Small intestine (tissue), 7 donors: ENCODE results near the gene EEA1. TPM values are rescaled to one million over a fixed set of nuclear protein-coding genes. Genes with fewer than 3 reads are reported as not detected.
A peak's percentile ranks its signal among the peaks of the same experiment; 100 is the strongest.

Source experiments
- DNase-seq, 2 donors: peaks; one replicate each; pipeline versions ENCODE4 v3.0.0 to v3.0.0-alpha.2; 2013
- FAIRE-seq: peaks from 2 replicates; lab custom pipeline; 2012; peaks lifted over from hg19 to GRCh38; lab: Jason Lieb, UNC
- H3K27ac ChIP-seq, 3 donors: one replicate each; pipeline ENCODE4 v1.5.1; 2013; ENCODE audit warnings: low read length in 2 of 3, mild to moderate bottlenecking in 2 of 3, control low read depth in 1 of 3, inconsistent platforms in 1 of 3, low read depth in 1 of 3, moderate library complexity in 1 of 3
- H3K27me3 ChIP-seq, 3 donors: one replicate each; pipeline ENCODE4 v1.6.1; 2013; ENCODE audit warnings: low read length in 3 of 3, inconsistent platforms in 1 of 3; ENCODE audit not compliant: control insufficient read depth in 3 of 3, insufficient read depth in 3 of 3
- H3K36me3 ChIP-seq, 3 donors: one replicate each; pipeline ENCODE4 v1.6.1; 2013; ENCODE audit warnings: low read length in 3 of 3, inconsistent platforms in 1 of 3, low read depth in 1 of 3, mild to moderate bottlenecking in 1 of 3, moderate library complexity in 1 of 3; ENCODE audit not compliant: control insufficient read depth in 3 of 3, insufficient read depth in 2 of 3
- H3K4me1 ChIP-seq, 3 donors: one replicate each; pipeline ENCODE4 v1.6.1; 2013; ENCODE audit warnings: low read length in 2 of 3, inconsistent platforms in 1 of 3, low read depth in 1 of 3, mild to moderate bottlenecking in 1 of 3, moderate library complexity in 1 of 3; ENCODE audit not compliant: control insufficient read depth in 3 of 3, insufficient read depth in 2 of 3
- H3K4me3 ChIP-seq, 3 donors: one replicate each; pipeline ENCODE4 v1.5.1; 2013; ENCODE audit warnings: low read length in 3 of 3, control low read depth in 1 of 3, inconsistent platforms in 1 of 3, low read depth in 1 of 3, mild to moderate bottlenecking in 1 of 3, moderate library complexity in 1 of 3
- H3K9me3 ChIP-seq, 2 donors: one replicate each; pipeline ENCODE4 v1.6.1; 2013; ENCODE audit warnings: low read depth in 1 of 2, low read length in 1 of 2; ENCODE audit not compliant: control insufficient read depth in 2 of 2, insufficient read depth in 1 of 2
- WGBS, 3 donors: extraction: QIAGEN DNeasy Blood & Tissue Kit; methylation state at CpG; one replicate each; pipeline ENCODE4 v1.1.7; 2013; 5-methylcytosine and 5-hydroxymethylcytosine counted together
- polyA plus RNA-seq, 4 donors: library from polyadenylated mRNA; stranded (reverse) in 3 of 4; unstranded in 1 of 4; fragments of 200-250 nt in 3 of 4; fragments of 120-200 nt in 1 of 4; gene quantifications; one replicate each; pipeline versions ENCODE4 v1.2.1 to v1.2.3, GENCODE V29; 2013
- donor health status: healthy with polysubstance abuse.
- donor health status: control.
- donor health status: control.
- donor health status: Bipolar disorder and iron deficiency.
- donor health status: healthy.

The EEA1 gene
- polyA plus RNA-seq, 4 donors, result 3.0 to 15.6 (median 3.7) TPM

- no peaks in the 10 kb centered on the region for H3K27me3 ChIP-seq
- no peak for FAIRE-seq
- 76 to 88% (median 83%) methylated on average over 6 of the region's 6 CpGs for WGBS, 3 donors
- H3K9me3 ChIP-seq, result no peaks in the 10 kb centered on the region
- H3K27ac ChIP-seq, result no peak overlapping the region
- no peaks in the 10 kb centered on the region for H3K36me3 ChIP-seq
- H3K4me1 ChIP-seq, result no peaks in the 10 kb centered on the region
- H3K4me3 ChIP-seq, result no peak overlapping the region
- no peak for DNase-seq
These were observed 195.9 kb downstream of the EEA1 start for GRCh38 chr12:92733181-92733580.

DNA sequence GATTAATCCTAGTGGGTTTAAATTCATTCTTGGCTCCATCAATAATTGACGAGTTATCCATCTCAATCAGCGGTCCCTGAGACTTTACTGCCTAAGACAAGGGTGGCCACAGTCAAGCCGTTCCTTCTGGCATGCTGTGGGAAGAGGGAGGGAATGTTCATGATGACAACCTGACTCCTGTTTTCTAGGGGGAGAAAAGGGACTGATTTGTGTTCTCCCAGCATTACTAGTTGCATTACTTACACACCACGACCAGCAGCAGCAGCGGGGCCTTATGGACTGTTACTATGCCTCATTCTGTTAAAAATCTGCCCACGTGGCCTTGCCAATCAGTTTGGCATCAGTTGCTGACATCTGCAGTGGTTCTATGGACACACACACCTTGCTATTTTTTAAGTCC lies 196.4 kb downstream of the EEA1 start:
- no peaks in the 10 kb centered on the region for H3K27me3 ChIP-seq
- no peak overlapping the region for H3K4me3 ChIP-seq
- no peak overlapping the region for H3K27ac ChIP-seq
- no peaks in the 10 kb centered on the region for H3K36me3 ChIP-seq
- 86 to 92% (median 88%) methylated on average over 6 of the region's 6 CpGs for WGBS, 3 donors
- no peaks in the 10 kb centered on the region for H3K9me3 ChIP-seq
- H3K4me1 ChIP-seq, result no peaks in the 10 kb centered on the region
- no peak for FAIRE-seq
- DNase-seq, result no peak

DNA sequence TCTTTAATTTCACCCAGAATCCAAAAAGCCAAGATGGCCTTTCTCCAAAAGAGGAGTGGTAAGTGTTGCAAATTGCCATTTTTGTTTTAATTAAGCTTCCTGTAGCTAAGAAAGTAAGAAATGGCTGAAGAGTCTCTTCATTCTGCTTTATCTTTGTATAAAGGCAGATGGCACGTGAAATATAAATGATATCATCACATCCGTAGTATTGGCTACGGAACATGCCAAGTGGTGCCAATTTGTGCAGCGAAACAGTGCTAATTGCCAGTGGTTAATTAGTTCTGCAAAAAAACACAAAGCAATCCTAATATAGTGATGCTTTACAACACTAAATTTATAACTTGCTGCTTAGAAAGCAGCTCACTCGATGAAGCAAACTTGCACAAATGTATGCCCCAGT lies 196.9 kb downstream of the EEA1 start:
- 80 to 91% (median 83%) methylated on average over 5 of the region's 5 CpGs for WGBS, 3 donors
- DNase-seq (no peak), FAIRE-seq (no peak)
- H3K36me3 ChIP-seq, result no peaks in the 10 kb centered on the region
- no peak overlapping the region for H3K27ac ChIP-seq
- no peaks in the 10 kb centered on the region for H3K27me3 ChIP-seq
- H3K4me1 ChIP-seq, result no peaks in the 10 kb centered on the region
- H3K4me3 ChIP-seq, result no peak overlapping the region
- no peaks in the 10 kb centered on the region for H3K9me3 ChIP-seq

- 79 to 93% (median 89%) methylated on average over 5 of the region's 5 CpGs for WGBS, 3 donors
- H3K4me1 ChIP-seq, result no peaks in the 10 kb centered on the region
- H3K9me3 ChIP-seq, result no peaks in the 10 kb centered on the region
- no peak for FAIRE-seq
- DNase-seq, result no peak
- no peak overlapping the region for H3K4me3 ChIP-seq
- H3K27me3 ChIP-seq, result no peaks in the 10 kb centered on the region
- no peaks in the 10 kb centered on the region for H3K36me3 ChIP-seq
- H3K27ac ChIP-seq, result no peak overlapping the region
These were observed 198.3 kb downstream of the EEA1 start for GRCh38 chr12:92730758-92731157.

DNA sequence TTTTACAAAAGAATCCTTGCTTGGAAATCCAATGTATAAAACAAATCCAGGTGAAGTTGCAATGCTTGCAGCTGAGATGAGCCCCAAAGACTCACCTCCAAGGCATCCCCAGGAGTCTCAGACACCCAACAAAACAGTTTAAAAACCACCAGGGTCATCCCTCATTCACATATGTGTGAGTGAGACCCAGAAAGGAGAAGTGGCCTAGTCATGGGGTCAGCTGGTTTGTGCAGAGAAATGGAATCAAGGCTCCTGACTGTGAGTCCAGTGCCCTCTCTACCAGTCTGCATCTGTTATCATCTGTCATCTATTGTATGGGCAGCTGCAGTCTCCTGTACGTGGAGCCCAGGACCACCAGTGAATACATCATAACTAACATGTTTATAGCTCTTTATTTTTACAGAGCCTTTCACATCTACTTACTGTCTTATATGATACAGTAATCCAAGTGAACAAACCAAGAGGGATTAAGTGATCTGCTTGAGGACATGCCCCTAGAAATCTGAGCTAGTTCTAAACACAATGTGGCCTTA lies 199.3 kb downstream of the EEA1 start:
- no peak for DNase-seq

GRCh38 chr12:92726850-92727249 lies 202.2 kb downstream of the EEA1 start:
- 79 to 88% (median 83%) methylated on average over 4 of the region's 4 CpGs for WGBS, 3 donors
- Histone ChIP-seq H3K9me3 (peaks cover 0 to 2% of the 10 kb centered on the region in 2 donors), H3K4me1 (no peaks in the 10 kb centered on the region), H3K27me3 (no peaks in the 10 kb centered on the region), H3K27ac (no peak overlapping the region), H3K36me3 (no peaks in the 10 kb centered on the region), H3K4me3 (no peak overlapping the region)
- no peak for FAIRE-seq
- no peak for DNase-seq

More for the DNA sequence above, 199.3 kb downstream of the EEA1 start:
- Histone ChIP-seq H3K36me3 (no peaks in the 10 kb centered on the region), H3K27me3 (no peaks in the 10 kb centered on the region), H3K4me1 (no peaks in the 10 kb centered on the region), H3K27ac (no peak overlapping the region), H3K9me3 (no peaks in the 10 kb centered on the region), H3K4me3 (no peak overlapping the region)
- WGBS, 3 donors, result 50 to 62% (median 54%) methylated on average over 1 of the region's 1 CpG
- no peak for FAIRE-seq

DNA sequence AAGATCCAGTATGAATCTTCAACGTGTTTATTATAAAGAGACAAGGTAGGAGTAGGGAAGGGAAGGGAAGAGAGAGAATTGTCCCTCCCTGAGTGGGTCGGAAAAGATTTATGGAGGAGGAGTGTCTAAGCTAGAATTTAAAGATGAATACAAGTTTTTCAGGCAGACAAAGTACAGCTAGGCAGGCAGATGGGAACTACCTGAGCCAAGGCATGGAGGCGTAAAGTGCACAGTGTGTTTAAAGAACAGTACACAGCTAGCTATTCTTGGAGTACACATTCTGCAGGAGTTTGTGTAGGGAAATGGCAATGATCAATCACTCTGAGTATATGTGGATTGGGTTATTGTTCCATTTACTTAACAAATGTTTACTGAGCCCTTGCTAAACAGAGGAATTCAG lies 206.2 kb downstream of the EEA1 start:
- peak overlapping the region in 1 of 3 donors; percentile 11 for H3K4me3 ChIP-seq
- FAIRE-seq, result no peak
- no peaks in the 10 kb centered on the region for H3K27me3 ChIP-seq
- H3K27ac ChIP-seq, result no peak overlapping the region
- no peaks in the 10 kb centered on the region for H3K36me3 ChIP-seq
- 73 to 87% (median 78%) methylated on average over 3 of the region's 3 CpGs for WGBS, 3 donors
- DNase-seq, result no peak
- peaks cover 0 to 2% of the 10 kb centered on the region in 2 donors for H3K9me3 ChIP-seq
- no peaks in the 10 kb centered on the region for H3K4me1 ChIP-seq

DNA sequence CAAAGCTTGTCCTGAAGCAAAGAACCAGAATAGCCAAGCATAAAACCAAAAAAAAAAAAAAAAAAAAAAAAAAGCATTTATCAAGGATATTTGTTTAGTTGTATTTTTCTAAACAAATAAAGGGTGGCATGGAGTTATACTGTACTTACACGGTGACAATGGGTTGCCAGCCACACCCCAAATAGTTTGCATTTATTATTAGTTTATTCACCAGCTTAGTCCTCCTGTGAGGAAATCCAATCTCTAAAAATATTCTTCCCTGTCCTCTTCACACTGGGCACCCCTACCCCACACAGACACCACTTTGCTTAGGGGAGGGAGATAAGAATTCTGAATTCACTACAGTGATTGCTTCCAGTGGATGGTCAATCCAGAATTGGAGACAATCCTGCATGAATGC lies 207.4 kb downstream of the EEA1 start:
- H3K4me3 ChIP-seq, result no peak overlapping the region

DNA sequence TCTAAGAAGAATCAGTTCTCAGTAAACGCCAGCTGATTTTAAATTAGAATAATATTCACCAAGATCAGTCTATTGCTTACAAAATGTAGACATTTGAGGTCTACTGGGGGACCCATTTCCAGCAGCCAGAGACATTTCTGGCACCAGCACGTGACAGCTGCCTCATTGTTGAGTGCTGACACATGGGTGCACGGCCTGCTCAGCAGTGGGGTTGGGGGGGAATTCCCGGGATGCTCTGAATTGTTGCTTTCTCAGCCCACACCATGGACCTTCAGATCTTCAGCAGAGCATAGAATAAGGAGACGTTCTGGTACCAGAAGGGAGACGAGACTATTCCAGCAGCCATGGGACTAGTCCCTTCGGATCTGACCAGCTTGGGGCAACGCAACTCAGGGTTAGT lies 208.0 kb downstream of the EEA1 start:
- H3K27ac ChIP-seq, result no peak overlapping the region
- 82 to 85% (median 83%) methylated on average over 8 of the region's 8 CpGs for WGBS, 3 donors
- no peaks in the 10 kb centered on the region for H3K27me3 ChIP-seq
- H3K4me3 ChIP-seq, result no peak overlapping the region
- H3K9me3 ChIP-seq, result peaks cover 0 to 2% of the 10 kb centered on the region in 2 donors
- DNase-seq (no peak), FAIRE-seq (no peak)
- H3K36me3 ChIP-seq, result no peaks in the 10 kb centered on the region
- H3K4me1 ChIP-seq, result no peaks in the 10 kb centered on the region

More for the DNA sequence above, 207.4 kb downstream of the EEA1 start:
- DNase-seq, result no peak
- no peaks in the 10 kb centered on the region for H3K27me3 ChIP-seq
- H3K27ac ChIP-seq, result no peak overlapping the region
- H3K36me3 ChIP-seq, result no peaks in the 10 kb centered on the region
- 47 to 86% (median 62%) methylated on average over 1 of the region's 1 CpG for WGBS, 3 donors
- FAIRE-seq, result no peak
- H3K9me3 ChIP-seq, result peaks cover 0 to 2% of the 10 kb centered on the region in 2 donors
- no peaks in the 10 kb centered on the region for H3K4me1 ChIP-seq
